AG09319 (cell line): ENCODE measurements around the gene F5.

ENCODE experiments used
- DNase-seq: peaks from one replicate; pipeline ENCODE4 v3.0.0-alpha.2; 2010; ENCODE audit warnings: low read depth; ENCODE audit errors: extremely low read depth
- TF ChIP-seq, protein P1 (sequence below): IDR thresholded peaks from 2 replicates; pipeline ENCODE4 v1.5.1; 2011; ENCODE audit warnings: low read depth, mild to moderate bottlenecking, inconsistent platforms, low read length, moderate library complexity

The F5 gene

DNA sequence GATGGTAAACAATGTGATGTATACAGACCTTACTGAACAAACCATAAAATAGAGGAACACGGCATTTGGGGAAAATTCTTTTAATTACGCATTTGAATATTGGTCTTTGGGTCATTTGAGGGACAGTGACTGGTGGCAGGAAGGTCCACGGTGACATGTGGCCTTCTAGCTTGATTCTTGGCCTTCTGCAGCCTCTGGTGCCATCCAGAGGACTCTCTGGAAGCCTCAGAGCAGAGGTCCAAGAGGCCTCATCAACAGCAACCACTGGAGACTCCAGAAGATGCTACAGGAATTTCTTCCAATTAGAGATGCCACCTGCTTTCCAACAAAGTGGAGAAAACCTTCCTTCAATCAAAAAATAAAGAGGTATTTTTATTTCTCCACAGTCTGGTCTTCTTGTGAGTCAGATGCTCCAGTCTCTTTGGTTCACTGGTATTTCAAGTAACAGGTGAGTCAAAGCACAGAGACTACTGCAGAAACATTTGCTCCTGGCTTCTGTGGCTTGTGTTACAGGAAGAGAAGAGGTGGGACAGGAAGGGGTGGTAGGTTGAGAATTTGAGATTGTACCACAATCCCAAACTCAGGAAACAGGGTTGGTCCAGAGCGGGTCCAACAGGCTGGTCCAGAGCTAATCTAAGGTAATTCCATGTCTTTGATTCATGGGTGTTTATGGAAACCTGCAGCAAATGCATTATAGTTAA lies 2.7 kb upstream of the F5 start:
- TF ChIP-seq, protein P1, sequence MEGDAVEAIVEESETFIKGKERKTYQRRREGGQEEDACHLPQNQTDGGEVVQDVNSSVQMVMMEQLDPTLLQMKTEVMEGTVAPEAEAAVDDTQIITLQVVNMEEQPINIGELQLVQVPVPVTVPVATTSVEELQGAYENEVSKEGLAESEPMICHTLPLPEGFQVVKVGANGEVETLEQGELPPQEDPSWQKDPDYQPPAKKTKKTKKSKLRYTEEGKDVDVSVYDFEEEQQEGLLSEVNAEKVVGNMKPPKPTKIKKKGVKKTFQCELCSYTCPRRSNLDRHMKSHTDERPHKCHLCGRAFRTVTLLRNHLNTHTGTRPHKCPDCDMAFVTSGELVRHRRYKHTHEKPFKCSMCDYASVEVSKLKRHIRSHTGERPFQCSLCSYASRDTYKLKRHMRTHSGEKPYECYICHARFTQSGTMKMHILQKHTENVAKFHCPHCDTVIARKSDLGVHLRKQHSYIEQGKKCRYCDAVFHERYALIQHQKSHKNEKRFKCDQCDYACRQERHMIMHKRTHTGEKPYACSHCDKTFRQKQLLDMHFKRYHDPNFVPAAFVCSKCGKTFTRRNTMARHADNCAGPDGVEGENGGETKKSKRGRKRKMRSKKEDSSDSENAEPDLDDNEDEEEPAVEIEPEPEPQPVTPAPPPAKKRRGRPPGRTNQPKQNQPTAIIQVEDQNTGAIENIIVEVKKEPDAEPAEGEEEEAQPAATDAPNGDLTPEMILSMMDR: no peak
- no peak for DNase-seq

DNA sequence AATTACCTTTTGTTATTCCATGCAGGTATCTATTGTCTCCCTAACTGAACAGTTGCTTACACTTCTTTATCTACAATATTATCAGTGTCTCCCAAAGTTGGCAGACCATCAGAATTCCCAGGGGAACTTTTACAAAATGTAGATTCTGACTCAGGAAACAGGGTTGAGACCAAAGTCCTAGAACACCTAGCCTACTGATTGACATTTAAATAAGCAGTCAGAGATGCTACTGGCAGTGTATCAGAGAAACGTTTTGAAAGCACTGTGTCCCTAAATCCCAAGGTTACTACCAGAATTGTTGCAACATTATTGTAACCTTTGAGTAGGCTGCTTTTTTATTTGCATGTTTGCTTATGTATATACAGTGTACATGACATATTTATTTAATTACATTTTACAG lies 1.8 kb upstream of the F5 start:
- TF ChIP-seq, protein P1: no peak
- DNase-seq: no peak

- no peak for DNase-seq
These were observed 250 bp downstream of the F5 start for GRCh38 chr1:169586067-169586394.

DNA sequence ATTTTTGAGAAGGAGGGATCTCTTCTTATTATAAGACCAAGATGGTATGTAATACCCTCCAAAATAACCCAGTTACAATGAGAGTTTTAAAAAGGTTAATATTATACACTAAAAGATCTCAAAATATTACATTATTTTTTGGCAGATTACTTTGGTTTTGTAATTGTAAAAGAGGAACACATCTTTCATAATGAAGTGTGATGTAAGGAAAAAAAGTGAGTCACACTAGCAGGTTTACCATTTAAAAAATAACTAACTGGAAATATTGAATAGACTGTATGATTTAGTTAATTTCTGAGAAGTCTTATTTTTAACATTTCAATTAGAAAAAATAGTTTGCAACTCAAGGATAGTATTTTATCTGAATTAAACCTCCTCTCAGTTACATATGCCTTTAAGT lies 1.1 kb downstream of the F5 start:
- no peak for DNase-seq
- TF ChIP-seq, protein P1: no peak

More at GRCh38 chr1:169586067-169586394, 250 bp downstream of the F5 start:
- TF ChIP-seq, protein P1: no peak

DNA sequence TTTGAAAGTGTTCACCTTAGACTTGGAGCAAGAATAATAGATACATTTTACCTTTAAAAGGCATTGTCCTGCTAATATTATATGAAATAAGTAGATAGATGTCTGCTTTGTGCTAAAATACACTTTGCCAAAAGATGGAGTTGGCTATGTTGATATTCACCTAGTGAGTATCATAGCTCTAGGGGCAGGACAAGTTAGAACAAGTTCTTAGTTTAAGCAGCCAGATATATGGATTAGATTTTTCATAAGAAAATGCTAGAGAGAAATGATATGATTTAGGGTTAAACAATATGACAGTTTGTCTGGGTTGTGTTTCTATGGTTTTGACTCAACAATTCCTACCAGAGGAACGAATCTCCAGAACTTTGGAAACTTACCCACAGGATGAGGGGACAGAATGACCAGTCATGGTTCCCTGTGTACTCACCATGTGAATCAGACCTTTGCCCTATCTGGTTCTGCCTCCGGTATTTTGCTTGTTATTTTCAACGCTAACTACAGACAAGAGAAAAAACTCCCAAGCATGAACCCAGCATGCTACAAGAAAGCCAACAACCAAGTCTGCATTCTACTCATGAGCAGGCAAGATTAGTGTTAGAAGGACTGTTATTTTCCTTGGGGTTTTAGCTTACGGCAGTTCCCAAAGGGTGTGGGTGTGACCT lies 1.7 kb downstream of the F5 start:
- TF ChIP-seq, protein P1: no peak

DNA sequence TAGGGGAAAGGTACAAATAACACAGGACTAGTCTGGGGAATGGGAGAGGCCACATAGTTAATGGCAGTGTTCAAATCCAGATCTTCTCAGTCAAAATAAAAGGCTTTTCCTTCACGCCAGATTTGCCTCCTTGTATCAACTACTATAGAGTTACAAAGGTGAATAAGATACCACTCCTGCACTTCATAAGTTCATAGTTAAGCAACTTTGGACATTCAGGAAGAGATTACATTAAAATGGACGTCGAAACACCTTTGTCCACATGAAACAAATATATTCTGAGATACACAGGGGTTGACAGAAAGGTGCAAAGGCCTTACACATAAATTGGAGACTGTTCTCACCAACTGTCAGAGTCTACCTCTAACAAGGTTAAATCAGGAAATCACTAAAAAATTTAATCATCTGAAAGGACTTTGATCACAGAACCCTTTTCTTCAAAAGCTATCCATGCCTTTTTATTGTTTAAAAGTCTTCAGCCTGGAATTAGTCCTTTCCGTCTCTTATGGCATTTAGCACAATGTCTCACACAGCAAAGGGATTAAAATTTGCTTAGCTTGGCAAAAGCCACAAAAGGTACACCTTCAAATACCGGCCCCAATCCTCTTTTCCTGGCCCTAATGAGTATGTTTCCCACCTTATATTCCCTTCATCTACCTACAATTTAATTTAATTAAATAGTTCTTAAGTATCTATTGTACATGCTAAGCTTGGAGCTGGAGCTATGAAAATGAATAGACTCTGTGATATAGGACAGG lies 8.1 kb downstream of the F5 start:
- TF ChIP-seq, protein P1: no peak
- DNase-seq: no peak

More for the DNA sequence above, 1.7 kb downstream of the F5 start:
- DNase-seq: no peak

GRCh38 chr1:169576935-169577331 lies 9.3 kb downstream of the F5 start:
- DNase-seq: no peak
- TF ChIP-seq, protein P1: no peak
